ENCODE measurements around the gene TLE6. TPM values are rescaled to one million over a fixed set of nuclear protein-coding genes. Genes with fewer than 3 reads are reported as not detected.
"Not testable (repeated sequence)": the region's sequence is repeated elsewhere in the genome, so short reads cannot be mapped to it uniquely, and the experiment has no call there.

Gene TLE6
- 0.08 TPM for total RNA-seq (2013)
- not detected for polyA plus RNA-seq
- 0.42 TPM in 1 of 2 replicates, not detected in the other for polyA minus RNA-seq
- total RNA-seq: 0 to 0.81 (median 0) reads per million in 11 experiments

DNA sequence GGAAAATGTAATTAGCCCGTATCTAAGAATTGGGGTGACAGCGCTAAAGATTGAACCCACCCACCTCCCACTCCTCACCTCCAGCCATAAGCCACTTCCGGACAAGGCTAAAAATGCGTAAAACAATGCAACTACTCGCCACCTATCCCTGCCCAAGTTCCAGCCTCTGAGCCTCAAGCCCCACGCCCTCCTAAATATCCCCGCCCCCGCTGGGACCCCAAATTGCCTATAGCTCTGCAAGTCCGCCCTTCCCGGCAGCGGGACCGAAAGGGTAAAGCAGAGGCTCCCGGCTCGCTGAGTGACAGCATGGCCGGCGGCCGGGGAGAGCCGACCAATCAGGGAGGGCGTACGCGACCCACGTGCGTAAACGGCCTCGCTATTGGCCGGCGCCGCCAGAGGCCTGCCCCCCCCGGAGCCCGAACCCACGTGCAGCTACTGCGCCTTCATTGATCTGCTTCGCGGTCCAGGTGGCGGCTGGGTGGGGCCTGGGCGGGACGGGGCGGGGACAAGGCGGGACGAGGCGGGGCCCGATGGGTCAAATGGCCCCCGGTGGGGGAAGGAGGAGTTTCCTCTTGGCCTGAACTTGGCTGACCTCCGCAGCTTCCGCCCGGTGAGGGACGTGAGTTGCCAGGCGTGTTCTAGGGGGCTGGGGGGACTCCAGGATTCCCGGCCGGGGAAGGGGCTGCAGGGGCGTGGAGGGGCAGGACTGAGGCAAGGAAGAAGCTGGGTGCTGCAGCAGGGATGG lies at the start of gene TLE6:
TLE6 (plus strand) TSS at position 564 of the 745 bp plus-strand sequence. CDS start 670 bp downstream, outside the sequence.
- Histone ChIP-seq H3K4me3 (replicated peaks in 1 of 3; ENCODE audit: low read depth in 2 of 3, low read length in 3 of 3) (peak within 1 kb of the TSS; percentile 4 to 69 (median 40)), H3K9ac (ENCODE audit: insufficient read depth, low read length, poor library complexity, severe bottlenecking) (no peak within 1 kb of the TSS), H4K20me1 (ENCODE audit: insufficient read depth, low read length) (no peaks in the 10 kb centered on the region), H2AFZ (ENCODE audit: insufficient read depth, low read depth, low read length, poor library complexity, severe bottlenecking) (peak within 1 kb of the TSS; percentile 73), H3K27ac (ENCODE audit: low read depth in 1 of 2, low read length in 2 of 2) (no peak within 1 kb of the TSS), H3K4me2 (replicated peaks; ENCODE audit: extremely low read depth, low read length, poor library complexity, severe bottlenecking) (peak within 1 kb of the TSS; percentile 77), H3K9me3 (replicated peaks in 1 of 2; ENCODE audit: control insufficient read depth in 1 of 2, insufficient read depth in 1 of 2, low read length in 2 of 2) (peaks cover 0 to 5% of the 10 kb centered on the region in 2 donors), H3K79me2 (ENCODE audit: insufficient read depth, low read length) (no peaks in the 10 kb centered on the region), H3K4me1 (ENCODE audit: control insufficient read depth in 1 of 2, insufficient read depth in 2 of 2, low read length in 2 of 2) (peaks cover 37 to 42% of the 10 kb centered on the region in 2 donors), H3K27me3 (ENCODE audit: control insufficient read depth in 2 of 2, insufficient read depth in 2 of 2, low read length in 2 of 2) (peaks cover 0 to 7% of the 10 kb centered on the region in 2 donors), H3K36me3 (replicated peaks in 1 of 2; ENCODE audit: control insufficient read depth in 1 of 2, insufficient read depth in 2 of 2, low read length in 2 of 2) (no peaks in the 10 kb centered on the region)
- Mint-ChIP-seq H3K4me3 (peak within 1 kb of the TSS; percentile 77 to 91), H3K36me3 (no peaks in the 10 kb centered on the region), H3K27ac (peak within 1 kb of the TSS in 4 of 7 donors; percentile 70 to 91 (median 80)), H3K9me3 (peaks cover 0 to 20% (median 9%) of the 10 kb centered on the region in 7 donors), H3K27me3 (ENCODE audit: low read depth in 3 of 3) (peaks cover 23 to 36% (median 32%) of the 10 kb centered on the region in 3 donors), H3K4me1 (peaks cover 36% of the 10 kb centered on the region)
- peak; percentile 79 to 93 (median 91) for DNase-seq
- under 1% methylated on average over 42 of the region's 51 CpGs for WGBS (ENCODE audit: insufficient coverage)
- TF ChIP-seq, protein P1, sequence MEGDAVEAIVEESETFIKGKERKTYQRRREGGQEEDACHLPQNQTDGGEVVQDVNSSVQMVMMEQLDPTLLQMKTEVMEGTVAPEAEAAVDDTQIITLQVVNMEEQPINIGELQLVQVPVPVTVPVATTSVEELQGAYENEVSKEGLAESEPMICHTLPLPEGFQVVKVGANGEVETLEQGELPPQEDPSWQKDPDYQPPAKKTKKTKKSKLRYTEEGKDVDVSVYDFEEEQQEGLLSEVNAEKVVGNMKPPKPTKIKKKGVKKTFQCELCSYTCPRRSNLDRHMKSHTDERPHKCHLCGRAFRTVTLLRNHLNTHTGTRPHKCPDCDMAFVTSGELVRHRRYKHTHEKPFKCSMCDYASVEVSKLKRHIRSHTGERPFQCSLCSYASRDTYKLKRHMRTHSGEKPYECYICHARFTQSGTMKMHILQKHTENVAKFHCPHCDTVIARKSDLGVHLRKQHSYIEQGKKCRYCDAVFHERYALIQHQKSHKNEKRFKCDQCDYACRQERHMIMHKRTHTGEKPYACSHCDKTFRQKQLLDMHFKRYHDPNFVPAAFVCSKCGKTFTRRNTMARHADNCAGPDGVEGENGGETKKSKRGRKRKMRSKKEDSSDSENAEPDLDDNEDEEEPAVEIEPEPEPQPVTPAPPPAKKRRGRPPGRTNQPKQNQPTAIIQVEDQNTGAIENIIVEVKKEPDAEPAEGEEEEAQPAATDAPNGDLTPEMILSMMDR (IDR thresholded peaks at IDR 0.05): no peak
- intact Hi-C loops (cut with micrococcal nuclease): loop anchor here (5.0 to 10.0 kb wide), 2 partner anchors 58 to 60 kb away; no protein-coding TSS in a partner anchor

DNA sequence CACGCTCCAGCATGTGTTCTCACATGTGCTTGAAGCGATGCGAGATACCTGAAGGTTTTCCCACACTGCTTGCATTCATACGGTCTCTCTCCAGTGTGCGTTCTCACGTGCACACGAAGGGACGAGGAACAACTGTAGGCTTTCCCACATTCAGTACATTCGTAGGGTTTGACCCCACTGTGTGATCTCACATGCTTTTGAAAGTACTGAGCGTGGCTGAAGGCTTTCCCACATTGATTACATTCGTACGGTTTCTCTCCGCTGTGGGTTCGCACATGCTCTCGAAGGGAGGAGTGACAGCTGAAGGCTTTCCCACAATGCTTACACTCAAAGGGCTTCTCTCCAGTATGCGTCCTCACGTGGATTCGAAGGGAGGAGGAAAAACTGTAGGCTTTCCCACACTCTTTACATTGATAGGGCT lies 43.9 kb upstream of the TLE6 start:
- H3K27ac ChIP-seq (ENCODE audit: low read depth in 1 of 2, low read length in 2 of 2): no peak overlapping the region
- no peaks in the 10 kb centered on the region for H3K79me2 ChIP-seq (ENCODE audit: insufficient read depth, low read length)
- H4K20me1 ChIP-seq (ENCODE audit: insufficient read depth, low read length): no peaks in the 10 kb centered on the region
- no peaks in the 10 kb centered on the region for H3K27me3 ChIP-seq (ENCODE audit: control insufficient read depth in 2 of 2, insufficient read depth in 2 of 2, low read length in 2 of 2)
- H3K27me3 Mint-ChIP-seq (ENCODE audit: low read depth in 3 of 3): no peaks in the 10 kb centered on the region
- H3K9me3 Mint-ChIP-seq: peaks cover 40 to 90% (median 85%) of the 10 kb centered on the region in 7 donors
- no peak for DNase-seq
- no peaks in the 10 kb centered on the region for H3K4me1 Mint-ChIP-seq
- peaks cover 32 to 55% of the 10 kb centered on the region in 2 donors for H3K36me3 ChIP-seq (replicated peaks in 1 of 2; ENCODE audit: control insufficient read depth in 1 of 2, insufficient read depth in 2 of 2, low read length in 2 of 2)
- no peak overlapping the region for H3K27ac Mint-ChIP-seq
- no peak overlapping the region for H3K4me2 ChIP-seq (replicated peaks; ENCODE audit: extremely low read depth, low read length, poor library complexity, severe bottlenecking)
- H3K9ac ChIP-seq (ENCODE audit: insufficient read depth, low read length, poor library complexity, severe bottlenecking): no peak overlapping the region
- TF ChIP-seq, protein P1 (IDR thresholded peaks at IDR 0.05): no peak
- H3K4me1 ChIP-seq (ENCODE audit: control insufficient read depth in 1 of 2, insufficient read depth in 2 of 2, low read length in 2 of 2): no peaks in the 10 kb centered on the region
- no peak overlapping the region for H2AFZ ChIP-seq (ENCODE audit: insufficient read depth, low read depth, low read length, poor library complexity, severe bottlenecking)
- peaks cover 82 to 88% of the 10 kb centered on the region in 2 donors for H3K9me3 ChIP-seq (replicated peaks in 1 of 2; ENCODE audit: control insufficient read depth in 1 of 2, insufficient read depth in 1 of 2, low read length in 2 of 2)
- H3K4me3 ChIP-seq (replicated peaks in 1 of 3; ENCODE audit: low read depth in 2 of 3, low read length in 3 of 3): peak overlapping the region in 1 of 3 experiments; percentile 30
- peaks cover 49 to 66% of the 10 kb centered on the region in 2 donors for H3K36me3 Mint-ChIP-seq
- intact Hi-C loops (cut with micrococcal nuclease): no loop called here
- WGBS (ENCODE audit: insufficient coverage): over 99% methylated on average over 17 of the region's 18 CpGs
- H3K4me3 Mint-ChIP-seq: no peak overlapping the region

DNA sequence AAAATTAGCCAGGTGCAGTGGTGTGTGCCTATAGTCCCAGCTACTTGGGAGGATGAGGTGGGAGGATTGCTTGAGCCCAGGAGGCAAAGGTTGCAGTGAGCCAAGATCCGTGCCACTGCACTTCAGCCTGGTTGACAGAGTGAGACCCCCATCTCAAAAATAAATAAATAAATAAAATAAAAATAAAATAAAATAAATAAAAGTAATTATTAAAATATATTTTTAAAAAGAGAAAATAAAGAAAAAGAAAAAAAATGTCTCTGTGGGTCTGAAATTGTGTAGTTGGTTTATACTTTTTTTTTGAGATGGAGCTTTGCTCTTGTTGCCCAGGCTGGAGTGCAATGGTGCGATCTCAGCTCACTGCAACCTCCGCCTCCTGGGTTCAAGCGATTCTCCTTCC lies 41.5 kb upstream of the TLE6 start:
- H3K27me3 ChIP-seq (ENCODE audit: control insufficient read depth in 2 of 2, insufficient read depth in 2 of 2, low read length in 2 of 2); H3K4me3 ChIP-seq (replicated peaks in 1 of 3; ENCODE audit: low read depth in 2 of 3, low read length in 3 of 3); H3K27ac ChIP-seq (ENCODE audit: low read depth in 1 of 2, low read length in 2 of 2); intact Hi-C loops (cut with micrococcal nuclease); H3K4me2 ChIP-seq (replicated peaks; ENCODE audit: extremely low read depth, low read length, poor library complexity, severe bottlenecking); H3K4me3 Mint-ChIP-seq; H3K27me3 Mint-ChIP-seq (ENCODE audit: low read depth in 3 of 3); H3K27ac Mint-ChIP-seq; H3K79me2 ChIP-seq (ENCODE audit: insufficient read depth, low read length); DNase-seq; H2AFZ ChIP-seq (ENCODE audit: insufficient read depth, low read depth, low read length, poor library complexity, severe bottlenecking); H3K9ac ChIP-seq (ENCODE audit: insufficient read depth, low read length, poor library complexity, severe bottlenecking); H3K4me1 ChIP-seq (ENCODE audit: control insufficient read depth in 1 of 2, insufficient read depth in 2 of 2, low read length in 2 of 2); H3K4me1 Mint-ChIP-seq; H4K20me1 ChIP-seq (ENCODE audit: insufficient read depth, low read length): not testable (repeated sequence)
- H3K36me3 Mint-ChIP-seq: peaks cover 51 to 68% of the 10 kb centered on the region in 2 donors
- Histone ChIP-seq H3K9me3 (replicated peaks in 1 of 2; ENCODE audit: control insufficient read depth in 1 of 2, insufficient read depth in 1 of 2, low read length in 2 of 2) (peaks cover 69 to 76% of the 10 kb centered on the region in 2 donors), H3K36me3 (replicated peaks in 1 of 2; ENCODE audit: control insufficient read depth in 1 of 2, insufficient read depth in 2 of 2, low read length in 2 of 2) (peaks cover 38 to 64% of the 10 kb centered on the region in 2 donors)
- WGBS (ENCODE audit: insufficient coverage): no CpG with 5 or more reads among the region's 4 CpGs
- H3K9me3 Mint-ChIP-seq: peaks cover 38 to 79% (median 74%) of the 10 kb centered on the region in 7 donors
